ENCODE data around the gene INPP4B.
"Not testable (repeated sequence)": the region's sequence is repeated elsewhere in the genome, so short reads cannot be mapped to it uniquely, and the experiment has no call there.

The INPP4B gene

GRCh38 chr4:142683503-142683902 is 162.6 kb downstream of the INPP4B start:
- no peak for DNase-seq (ENCODE audit: insufficient read length, low spot score)
- no peak for FAIRE-seq
- no peak for TF ChIP-seq POLR2AphosphoS5 (IDR thresholded peaks at IDR 0.05; ENCODE audit: low read depth, low read length)
- no peak for TF ChIP-seq POLR2A (IDR thresholded peaks at IDR 0.05; ENCODE audit: low read depth, low read length)
- no peak for TF ChIP-seq PAX5 (IDR thresholded peaks at IDR 0.05; ENCODE audit: insufficient read depth, low read length, severe bottlenecking)
- TF ChIP-seq TAF1 (IDR thresholded peaks at IDR 0.05; ENCODE audit: low read depth, low read length), result no peak
- TF ChIP-seq SPI1 (IDR thresholded peaks at IDR 0.05; ENCODE audit: low read depth, low read length), result no peak
- no peak for TF ChIP-seq POU2F2 (IDR thresholded peaks at IDR 0.05; ENCODE audit: low read depth, low read length)

- TF ChIP-seq SPI1 (IDR thresholded peaks at IDR 0.05; ENCODE audit: low read depth, low read length) (no peak), POLR2AphosphoS5 (IDR thresholded peaks at IDR 0.05; ENCODE audit: low read depth, low read length) (no peak), TAF1 (IDR thresholded peaks at IDR 0.05; ENCODE audit: low read depth, low read length) (no peak), POU2F2 (IDR thresholded peaks at IDR 0.05; ENCODE audit: low read depth, low read length) (no peak), POLR2A (IDR thresholded peaks at IDR 0.05; ENCODE audit: low read depth, low read length) (no peak), PAX5 (IDR thresholded peaks at IDR 0.05; ENCODE audit: insufficient read depth, low read length, severe bottlenecking) (no peak)
- FAIRE-seq (no peak), DNase-seq (ENCODE audit: insufficient read length, low spot score) (no peak)
These were observed 174.6 kb downstream of the INPP4B start for GRCh38 chr4:142671516-142671915.

GRCh38 chr4:142663828-142664227 is 182.3 kb downstream of the INPP4B start:
- no peak for TF ChIP-seq TAF1 (IDR thresholded peaks at IDR 0.05; ENCODE audit: low read depth, low read length)
- no peak for TF ChIP-seq SPI1 (IDR thresholded peaks at IDR 0.05; ENCODE audit: low read depth, low read length)
- TF ChIP-seq POLR2A (IDR thresholded peaks at IDR 0.05; ENCODE audit: low read depth, low read length), result no peak
- TF ChIP-seq POLR2AphosphoS5 (IDR thresholded peaks at IDR 0.05; ENCODE audit: low read depth, low read length), result no peak
- TF ChIP-seq PAX5 (IDR thresholded peaks at IDR 0.05; ENCODE audit: insufficient read depth, low read length, severe bottlenecking), result no peak
- no peak for TF ChIP-seq POU2F2 (IDR thresholded peaks at IDR 0.05; ENCODE audit: low read depth, low read length)
- no peak for FAIRE-seq
- no peak for DNase-seq (ENCODE audit: insufficient read length, low spot score)

- no peak for DNase-seq (ENCODE audit: insufficient read length, low spot score)
- no peak for FAIRE-seq
- no peak for TF ChIP-seq POLR2AphosphoS5 (IDR thresholded peaks at IDR 0.05; ENCODE audit: low read depth, low read length)
- no peak for TF ChIP-seq PAX5 (IDR thresholded peaks at IDR 0.05; ENCODE audit: insufficient read depth, low read length, severe bottlenecking)
- TF ChIP-seq POU2F2 (IDR thresholded peaks at IDR 0.05; ENCODE audit: low read depth, low read length), result no peak
- TF ChIP-seq TAF1 (IDR thresholded peaks at IDR 0.05; ENCODE audit: low read depth, low read length), result no peak
- no peak for TF ChIP-seq SPI1 (IDR thresholded peaks at IDR 0.05; ENCODE audit: low read depth, low read length)
- TF ChIP-seq POLR2A (IDR thresholded peaks at IDR 0.05; ENCODE audit: low read depth, low read length), result no peak
These were observed 185.4 kb downstream of the INPP4B start for GRCh38 chr4:142660728-142661127.

- TF ChIP-seq TAF1 (IDR thresholded peaks at IDR 0.05; ENCODE audit: low read depth, low read length), result no peak
- TF ChIP-seq POU2F2 (IDR thresholded peaks at IDR 0.05; ENCODE audit: low read depth, low read length), result no peak
- TF ChIP-seq POLR2A (IDR thresholded peaks at IDR 0.05; ENCODE audit: low read depth, low read length), result no peak
- TF ChIP-seq PAX5 (IDR thresholded peaks at IDR 0.05; ENCODE audit: insufficient read depth, low read length, severe bottlenecking), result no peak
- TF ChIP-seq POLR2AphosphoS5 (IDR thresholded peaks at IDR 0.05; ENCODE audit: low read depth, low read length), result no peak
- no peak for DNase-seq (ENCODE audit: insufficient read length, low spot score)
- no peak for FAIRE-seq
These were observed 189.9 kb downstream of the INPP4B start for GRCh38 chr4:142656178-142656577.

- DNase-seq (ENCODE audit: insufficient read length, low spot score) (no peak), FAIRE-seq (no peak)
- no peak for TF ChIP-seq POU2F2 (IDR thresholded peaks at IDR 0.05; ENCODE audit: low read depth, low read length)
- no peak for TF ChIP-seq POLR2AphosphoS5 (IDR thresholded peaks at IDR 0.05; ENCODE audit: low read depth, low read length)
- TF ChIP-seq POLR2A (IDR thresholded peaks at IDR 0.05; ENCODE audit: low read depth, low read length), result no peak
- TF ChIP-seq SPI1 (IDR thresholded peaks at IDR 0.05; ENCODE audit: low read depth, low read length), result no peak
- TF ChIP-seq TAF1 (IDR thresholded peaks at IDR 0.05; ENCODE audit: low read depth, low read length), result no peak
- no peak for TF ChIP-seq PAX5 (IDR thresholded peaks at IDR 0.05; ENCODE audit: insufficient read depth, low read length, severe bottlenecking)
These were observed 197.7 kb downstream of the INPP4B start for GRCh38 chr4:142648378-142648777.

- FAIRE-seq (no peak), DNase-seq (ENCODE audit: insufficient read length, low spot score) (no peak)
- no peak for TF ChIP-seq TAF1 (IDR thresholded peaks at IDR 0.05; ENCODE audit: low read depth, low read length)
- no peak for TF ChIP-seq PAX5 (IDR thresholded peaks at IDR 0.05; ENCODE audit: insufficient read depth, low read length, severe bottlenecking)
- no peak for TF ChIP-seq POU2F2 (IDR thresholded peaks at IDR 0.05; ENCODE audit: low read depth, low read length)
- no peak for TF ChIP-seq SPI1 (IDR thresholded peaks at IDR 0.05; ENCODE audit: low read depth, low read length)
- TF ChIP-seq POLR2A (IDR thresholded peaks at IDR 0.05; ENCODE audit: low read depth, low read length), result no peak
- TF ChIP-seq POLR2AphosphoS5 (IDR thresholded peaks at IDR 0.05; ENCODE audit: low read depth, low read length), result no peak
These were observed 200.5 kb downstream of the INPP4B start for GRCh38 chr4:142645475-142646108.

- not testable (repeated sequence) for FAIRE-seq; DNase-seq (ENCODE audit: insufficient read length, low spot score)
These were observed 201.5 kb downstream of the INPP4B start for GRCh38 chr4:142644628-142645027.

GRCh38 chr4:142637614-142638013 is 208.5 kb downstream of the INPP4B start:
- no peak for FAIRE-seq
- DNase-seq (ENCODE audit: insufficient read length, low spot score), result no peak
- no peak for TF ChIP-seq SPI1 (IDR thresholded peaks at IDR 0.05; ENCODE audit: low read depth, low read length)
- TF ChIP-seq PAX5 (IDR thresholded peaks at IDR 0.05; ENCODE audit: insufficient read depth, low read length, severe bottlenecking), result no peak
- TF ChIP-seq TAF1 (IDR thresholded peaks at IDR 0.05; ENCODE audit: low read depth, low read length), result no peak
- no peak for TF ChIP-seq POLR2AphosphoS5 (IDR thresholded peaks at IDR 0.05; ENCODE audit: low read depth, low read length)
- TF ChIP-seq POU2F2 (IDR thresholded peaks at IDR 0.05; ENCODE audit: low read depth, low read length), result no peak
- TF ChIP-seq POLR2A (IDR thresholded peaks at IDR 0.05; ENCODE audit: low read depth, low read length), result no peak

GRCh38 chr4:142631836-142632235 is 214.3 kb downstream of the INPP4B start:
- DNase-seq (ENCODE audit: insufficient read length, low spot score) (no peak), FAIRE-seq (peak; percentile 13)
- no peak for TF ChIP-seq PAX5 (IDR thresholded peaks at IDR 0.05; ENCODE audit: insufficient read depth, low read length, severe bottlenecking)

All from GM12891 (cell line).